Kidney tubule cell (primary cell): ENCODE data around the gene PTTG1IP.

Experiments used
- DNase-seq: peaks from one replicate; pipeline ENCODE4 v3.0.0-alpha.2; 2018; ENCODE audit warnings: low spot score

Gene PTTG1IP

GRCh38 chr21:44800103-44800502 is 73.4 kb downstream of the PTTG1IP start:
- DNase-seq: peak; percentile 39

GRCh38 chr21:44799646-44800045 is 73.8 kb downstream of the PTTG1IP start:
- DNase-seq: no peak
